Lower lobe of right lung (tissue), 2 donors: ENCODE data around the gene SPHK1. TPM values are rescaled to one million over a fixed set of nuclear protein-coding genes. Genes with fewer than 3 reads are reported as not detected.
A peak's percentile ranks its signal among the peaks of the same experiment; 100 is the strongest.

Experiments used
- ATAC-seq, 2 donors: fragments of 200-7000 bp; cut with Tn5 transposase; one replicate each; pipeline ENCODE4 v1.9.1; 2020 to 2022; ENCODE audit warnings: mild to moderate bottlenecking in 2 of 2, moderate library complexity in 2 of 2
- DNase-seq: peaks from one replicate; pipeline ENCODE4 v3.0.0-alpha.2; 2020
- H3K27ac ChIP-seq: fragments of 200-600 bp; one replicate; pipeline ENCODE4 v1.8.0; 2022
- H3K27me3 ChIP-seq: fragments of 200-600 bp; one replicate; pipeline ENCODE4 v1.8.0; 2022; ENCODE audit warnings: low read depth
- H3K36me3 ChIP-seq: fragments of 200-600 bp; one replicate; pipeline ENCODE4 v1.8.0; 2022; ENCODE audit warnings: mild to moderate bottlenecking
- H3K4me1 ChIP-seq: fragments of 200-600 bp; one replicate; pipeline ENCODE4 v1.8.0; 2022
- H3K4me3 ChIP-seq: fragments of 200-600 bp; one replicate; pipeline ENCODE4 v1.8.0; 2022; ENCODE audit warnings: mild to moderate bottlenecking
- H3K9me3 ChIP-seq: fragments of 200-600 bp; one replicate; pipeline ENCODE4 v1.8.0; 2022
- intact Hi-C: fragments of 100-400 bp; cut with DNase I; formaldehyde crosslinking; loops from one replicate; pipeline ENCODE4 v1.11.0; 2022
- long read RNA-seq: library from polyadenylated mRNA; unstranded; transcript quantifications from one replicate; pipeline ENCODE4 v2.0.0, GENCODE V29; 2021
- total RNA-seq: library from RNA; stranded (reverse); fragmentation: NEBNext Ultra II Directional; extraction: Animal tissue kit (Norgen Biotek cat#: 25700); gene quantifications from one replicate; pipeline ENCODE4 v1.2.1, GENCODE V29; 2021
- TF ChIP-seq, protein P1 (sequence below): fragments of 200-600 bp; IDR thresholded peaks from one replicate; pipeline ENCODE4 v1.8.0; 2022; ENCODE audit warnings: antibody characterized with exemption, mild to moderate bottlenecking
- donor health status: DM: no; HTN: yes; CAD: no; lungs with severe emphysema.

The SPHK1 gene, protein sequence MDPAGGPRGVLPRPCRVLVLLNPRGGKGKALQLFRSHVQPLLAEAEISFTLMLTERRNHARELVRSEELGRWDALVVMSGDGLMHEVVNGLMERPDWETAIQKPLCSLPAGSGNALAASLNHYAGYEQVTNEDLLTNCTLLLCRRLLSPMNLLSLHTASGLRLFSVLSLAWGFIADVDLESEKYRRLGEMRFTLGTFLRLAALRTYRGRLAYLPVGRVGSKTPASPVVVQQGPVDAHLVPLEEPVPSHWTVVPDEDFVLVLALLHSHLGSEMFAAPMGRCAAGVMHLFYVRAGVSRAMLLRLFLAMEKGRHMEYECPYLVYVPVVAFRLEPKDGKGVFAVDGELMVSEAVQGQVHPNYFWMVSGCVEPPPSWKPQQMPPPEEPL
- total RNA-seq: 8.2 TPM
- long read RNA-seq, transcript SPHK1-201 (6 exons, 2,138 nt): minor isoform, 7 of 39 reads
- long read RNA-seq, transcript SPHK1-210 (6 exons, 1,821 nt): major isoform, 17 of 39 reads
- long read RNA-seq, partial matches to known transcripts: 4 of 39 reads
- long read RNA-seq, other reads (novel, unspliced or antisense): 9 of 39 reads

DNA sequence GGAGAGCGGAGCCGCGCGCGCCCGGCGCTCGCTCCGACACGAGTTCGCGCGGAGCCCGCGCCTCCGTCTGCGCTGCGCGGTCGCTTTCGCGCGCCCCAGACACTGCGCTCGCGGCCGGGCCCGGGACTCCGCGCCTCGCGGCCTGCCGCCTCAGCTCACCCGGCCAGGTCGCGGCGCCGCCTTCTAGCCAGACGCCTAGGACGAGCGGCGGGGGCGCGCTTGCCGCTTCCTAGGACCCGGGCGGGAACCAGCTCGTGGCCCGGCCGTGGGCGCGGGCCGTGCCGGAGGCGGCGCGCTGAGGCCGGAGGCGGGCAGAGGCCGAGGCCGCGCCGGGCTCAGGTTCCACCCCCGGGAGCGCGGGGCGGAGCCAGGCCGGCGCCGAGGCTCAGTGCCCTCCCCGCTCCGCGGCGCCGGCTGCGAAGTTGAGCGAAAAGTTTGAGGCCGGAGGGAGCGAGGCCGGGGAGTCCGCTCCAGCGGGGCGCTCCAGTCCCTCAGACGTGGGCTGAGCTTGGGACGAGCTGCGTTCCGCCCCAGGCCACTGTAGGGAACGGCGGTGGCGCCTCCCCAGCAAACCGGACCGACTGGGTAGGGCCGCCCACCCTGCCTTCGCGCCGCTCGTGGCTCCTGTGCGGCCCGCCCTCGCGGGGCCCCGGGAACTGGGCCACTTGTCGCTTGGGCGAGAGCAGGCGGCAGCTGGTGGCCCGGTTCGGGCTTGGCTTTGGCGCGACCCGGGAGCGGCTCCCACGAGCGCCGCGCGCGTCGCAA lies at the start of gene SPHK1:
Gene SPHK1 (plus strand): TSS at position 388 of the 765 bp plus-strand sequence. CDS start 1,036 bp downstream, outside the sequence.
- no peaks in the 10 kb centered on the region for H3K36me3 ChIP-seq
- H3K4me1 ChIP-seq: peaks cover 38% of the 10 kb centered on the region
- H3K27me3 ChIP-seq: no peaks in the 10 kb centered on the region
- H3K4me3 ChIP-seq: peak within 1 kb of the TSS; percentile 70
- peak; percentile 79 for DNase-seq
- peak within 1 kb of the TSS; percentile 81 for H3K27ac ChIP-seq
- intact Hi-C loops: no loop called here
- ATAC-seq: peak; percentile 88
- no peaks in the 10 kb centered on the region for H3K9me3 ChIP-seq
- TF ChIP-seq, protein P1, sequence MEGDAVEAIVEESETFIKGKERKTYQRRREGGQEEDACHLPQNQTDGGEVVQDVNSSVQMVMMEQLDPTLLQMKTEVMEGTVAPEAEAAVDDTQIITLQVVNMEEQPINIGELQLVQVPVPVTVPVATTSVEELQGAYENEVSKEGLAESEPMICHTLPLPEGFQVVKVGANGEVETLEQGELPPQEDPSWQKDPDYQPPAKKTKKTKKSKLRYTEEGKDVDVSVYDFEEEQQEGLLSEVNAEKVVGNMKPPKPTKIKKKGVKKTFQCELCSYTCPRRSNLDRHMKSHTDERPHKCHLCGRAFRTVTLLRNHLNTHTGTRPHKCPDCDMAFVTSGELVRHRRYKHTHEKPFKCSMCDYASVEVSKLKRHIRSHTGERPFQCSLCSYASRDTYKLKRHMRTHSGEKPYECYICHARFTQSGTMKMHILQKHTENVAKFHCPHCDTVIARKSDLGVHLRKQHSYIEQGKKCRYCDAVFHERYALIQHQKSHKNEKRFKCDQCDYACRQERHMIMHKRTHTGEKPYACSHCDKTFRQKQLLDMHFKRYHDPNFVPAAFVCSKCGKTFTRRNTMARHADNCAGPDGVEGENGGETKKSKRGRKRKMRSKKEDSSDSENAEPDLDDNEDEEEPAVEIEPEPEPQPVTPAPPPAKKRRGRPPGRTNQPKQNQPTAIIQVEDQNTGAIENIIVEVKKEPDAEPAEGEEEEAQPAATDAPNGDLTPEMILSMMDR: no peak

DNA sequence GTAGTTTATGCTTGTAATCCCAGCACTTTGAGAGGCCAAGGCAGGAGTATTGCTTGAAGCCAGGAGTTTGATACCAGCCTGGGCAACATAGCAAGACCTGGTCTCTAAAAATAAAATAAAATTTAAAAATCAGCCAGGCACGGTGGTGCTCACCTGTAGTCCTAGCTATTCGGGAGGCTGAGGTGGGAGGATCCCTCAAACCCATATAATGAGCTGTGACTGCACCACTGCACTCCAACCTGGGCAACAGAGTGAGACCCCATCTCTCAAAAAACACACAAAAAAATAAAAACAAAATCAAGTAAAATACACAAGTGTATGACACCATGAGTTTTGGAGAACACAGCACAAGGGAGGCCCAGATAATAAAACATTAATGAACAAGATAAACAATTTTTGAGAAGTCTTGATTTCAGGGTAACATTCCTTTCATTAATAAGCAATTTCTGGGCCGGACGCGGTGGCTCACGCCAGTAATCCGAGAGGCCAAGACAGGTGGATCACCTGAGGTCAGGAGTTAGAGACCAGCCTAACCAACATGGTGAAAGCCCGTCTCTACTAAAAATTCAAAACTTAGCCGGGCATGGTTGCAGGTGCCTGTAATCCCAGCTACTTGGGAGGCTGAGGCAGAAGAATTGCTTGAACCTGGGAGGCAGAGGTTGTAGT lies 48.6 kb upstream of the SPHK1 start:
- no peak for ATAC-seq
- intact Hi-C loops: no loop called here
- no peaks in the 10 kb centered on the region for H3K9me3 ChIP-seq
- no peaks in the 10 kb centered on the region for H3K4me1 ChIP-seq
- no peaks in the 10 kb centered on the region for H3K27me3 ChIP-seq
- TF ChIP-seq, protein P1: no peak
- H3K36me3 ChIP-seq: peaks cover 14% of the 10 kb centered on the region
- no peak for DNase-seq
- no peak overlapping the region for H3K4me3 ChIP-seq
- no peak overlapping the region for H3K27ac ChIP-seq

DNA sequence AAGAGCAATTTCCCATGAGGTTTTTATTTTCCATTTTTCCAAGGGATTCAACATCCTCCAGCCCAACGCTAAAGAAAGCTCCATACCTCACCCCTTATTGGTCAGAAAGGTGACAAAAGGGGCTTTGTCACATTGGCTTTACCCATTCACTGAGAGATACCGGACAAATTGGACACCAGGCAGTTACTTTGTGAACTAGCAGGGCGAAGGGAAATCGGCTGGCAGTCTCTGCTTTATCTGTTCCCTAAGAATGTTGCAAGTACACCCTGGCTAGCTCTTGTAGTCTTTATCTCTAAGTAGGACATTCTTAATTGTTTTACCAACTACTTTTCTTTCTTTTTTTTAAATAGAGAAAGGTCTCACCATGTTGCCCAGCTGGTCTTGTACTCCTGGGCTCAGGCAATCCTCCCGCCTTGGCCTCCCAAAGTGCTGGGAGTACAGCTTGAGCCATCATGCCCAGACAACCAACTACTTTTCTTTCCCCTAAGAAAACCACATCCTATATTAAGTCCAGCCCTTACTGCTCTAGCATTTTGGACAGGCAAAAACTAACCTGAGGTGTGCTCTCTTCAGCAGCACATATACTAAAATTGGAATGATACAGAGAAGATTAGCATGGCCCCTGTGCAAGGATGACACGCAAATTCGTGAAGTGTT lies 47.5 kb upstream of the SPHK1 start:
- no peak overlapping the region for H3K27ac ChIP-seq

DNA sequence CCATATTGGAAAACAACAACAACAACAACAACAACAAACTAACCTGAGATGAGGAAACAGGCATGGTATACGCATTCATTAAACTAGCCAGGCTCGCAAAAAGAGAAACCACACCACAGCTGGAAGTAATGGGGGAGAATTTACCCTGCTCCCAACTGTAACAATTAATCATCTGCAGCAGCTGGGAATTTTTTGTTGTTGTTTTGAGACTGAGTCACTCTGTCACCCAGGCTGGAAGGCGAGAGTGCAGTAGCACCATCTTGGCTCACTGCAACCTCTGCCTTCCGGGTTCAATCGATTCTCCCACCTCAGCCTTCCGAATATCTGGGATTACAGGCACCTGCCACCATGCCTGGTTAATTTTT lies 47.0 kb upstream of the SPHK1 start:
- DNase-seq: no peak
- no peak overlapping the region for H3K27ac ChIP-seq
- H3K27me3 ChIP-seq: no peaks in the 10 kb centered on the region
- no peak for ATAC-seq
- no peaks in the 10 kb centered on the region for H3K9me3 ChIP-seq
- intact Hi-C loops: no loop called here
- peaks cover 10% of the 10 kb centered on the region for H3K36me3 ChIP-seq
- TF ChIP-seq, protein P1: no peak
- H3K4me1 ChIP-seq: no peaks in the 10 kb centered on the region
- H3K4me3 ChIP-seq: no peak overlapping the region

More for the DNA sequence above, 47.5 kb upstream of the SPHK1 start:
- intact Hi-C loops: no loop called here
- no peaks in the 10 kb centered on the region for H3K4me1 ChIP-seq
- no peaks in the 10 kb centered on the region for H3K9me3 ChIP-seq
- ATAC-seq: no peak
- no peaks in the 10 kb centered on the region for H3K27me3 ChIP-seq
- peaks cover 10% of the 10 kb centered on the region for H3K36me3 ChIP-seq
- TF ChIP-seq, protein P1: no peak
- no peak overlapping the region for H3K4me3 ChIP-seq
- DNase-seq: no peak

DNA sequence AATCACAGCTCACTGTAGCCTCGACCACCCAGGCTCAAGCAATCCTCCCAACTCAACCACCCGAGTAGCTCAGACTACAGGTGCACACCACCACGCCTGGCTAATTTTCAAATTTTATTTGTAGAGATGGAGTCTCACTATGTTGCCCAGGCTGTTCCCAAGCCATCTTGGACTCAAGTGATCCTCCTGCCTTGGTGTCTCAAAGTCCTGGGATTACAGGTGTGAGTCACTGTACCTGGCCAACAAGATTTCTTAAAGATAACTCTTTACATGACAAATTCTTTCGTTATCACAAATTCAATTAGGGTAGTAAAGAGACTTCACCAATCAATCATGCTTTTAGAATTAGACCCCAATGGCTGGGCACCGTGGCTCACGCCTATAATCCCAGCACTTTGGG lies 43.1 kb upstream of the SPHK1 start:
- ATAC-seq: no peak
- Histone ChIP-seq H3K36me3 (peaks cover 41% of the 10 kb centered on the region), H3K27ac (no peak overlapping the region), H3K4me3 (no peak overlapping the region), H3K9me3 (no peaks in the 10 kb centered on the region), H3K4me1 (no peaks in the 10 kb centered on the region), H3K27me3 (no peaks in the 10 kb centered on the region)
- no peak for DNase-seq
- intact Hi-C loops: no loop called here
- TF ChIP-seq, protein P1: no peak
